ENCODE measurements around the gene RASA3. TPM values are rescaled to one million over a fixed set of nuclear protein-coding genes. Genes with fewer than 3 reads are reported as not detected.
A peak's percentile ranks its signal among the peaks of the same experiment; 100 is the strongest.
"Not testable (repeated sequence)": the region's sequence is repeated elsewhere in the genome, so short reads cannot be mapped to it uniquely, and the experiment has no call there.

RASA3 gene
- polyA plus RNA-seq, 3 donors = 9.0 to 32.6 (median 16.6) TPM

- H2AFZ ChIP-seq (ENCODE audit: insufficient read depth, low read depth, low read length, poor library complexity, severe bottlenecking) = no peak overlapping the region
- H3K9me3 ChIP-seq (replicated peaks in 1 of 2; ENCODE audit: control insufficient read depth in 1 of 2, insufficient read depth in 1 of 2, low read length in 2 of 2) = no peaks in the 10 kb centered on the region
- intact Hi-C loops (cut with micrococcal nuclease) = loop anchor here (5.0 to 10.0 kb wide), 2 partner anchors 109 to 163 kb away; no protein-coding TSS in a partner anchor
- no peaks in the 10 kb centered on the region for H3K27me3 ChIP-seq (ENCODE audit: control insufficient read depth in 2 of 2, insufficient read depth in 2 of 2, low read length in 2 of 2)
- no peak overlapping the region for H3K27ac ChIP-seq (ENCODE audit: low read depth in 1 of 2, low read length in 2 of 2)
- Mint-ChIP-seq H3K27me3 (ENCODE audit: low read depth in 3 of 3) (peaks cover 0 to 2% (median 2%) of the 10 kb centered on the region in 3 donors), H3K4me3 (no peak overlapping the region), H3K9me3 (peaks cover 0 to 3% (median 0%) of the 10 kb centered on the region in 7 donors), H3K4me1 (peaks cover 47% of the 10 kb centered on the region), H3K27ac (peak overlapping the region in 2 of 7 donors; percentile 19 to 26), H3K36me3 (peaks cover 35 to 52% of the 10 kb centered on the region in 2 donors)
- no peaks in the 10 kb centered on the region for H3K36me3 ChIP-seq (replicated peaks in 1 of 2; ENCODE audit: control insufficient read depth in 1 of 2, insufficient read depth in 2 of 2, low read length in 2 of 2)
- H4K20me1 ChIP-seq (ENCODE audit: insufficient read depth, low read length) = peaks cover 86% of the 10 kb centered on the region
- TF ChIP-seq, protein P1, sequence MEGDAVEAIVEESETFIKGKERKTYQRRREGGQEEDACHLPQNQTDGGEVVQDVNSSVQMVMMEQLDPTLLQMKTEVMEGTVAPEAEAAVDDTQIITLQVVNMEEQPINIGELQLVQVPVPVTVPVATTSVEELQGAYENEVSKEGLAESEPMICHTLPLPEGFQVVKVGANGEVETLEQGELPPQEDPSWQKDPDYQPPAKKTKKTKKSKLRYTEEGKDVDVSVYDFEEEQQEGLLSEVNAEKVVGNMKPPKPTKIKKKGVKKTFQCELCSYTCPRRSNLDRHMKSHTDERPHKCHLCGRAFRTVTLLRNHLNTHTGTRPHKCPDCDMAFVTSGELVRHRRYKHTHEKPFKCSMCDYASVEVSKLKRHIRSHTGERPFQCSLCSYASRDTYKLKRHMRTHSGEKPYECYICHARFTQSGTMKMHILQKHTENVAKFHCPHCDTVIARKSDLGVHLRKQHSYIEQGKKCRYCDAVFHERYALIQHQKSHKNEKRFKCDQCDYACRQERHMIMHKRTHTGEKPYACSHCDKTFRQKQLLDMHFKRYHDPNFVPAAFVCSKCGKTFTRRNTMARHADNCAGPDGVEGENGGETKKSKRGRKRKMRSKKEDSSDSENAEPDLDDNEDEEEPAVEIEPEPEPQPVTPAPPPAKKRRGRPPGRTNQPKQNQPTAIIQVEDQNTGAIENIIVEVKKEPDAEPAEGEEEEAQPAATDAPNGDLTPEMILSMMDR (IDR thresholded peaks at IDR 0.05) = no peak
- H3K9ac ChIP-seq (ENCODE audit: insufficient read depth, low read length, poor library complexity, severe bottlenecking) = no peak overlapping the region
- peaks cover 40 to 62% of the 10 kb centered on the region in 2 donors for H3K4me1 ChIP-seq (ENCODE audit: control insufficient read depth in 1 of 2, insufficient read depth in 2 of 2, low read length in 2 of 2)
- peaks cover 81% of the 10 kb centered on the region for H3K79me2 ChIP-seq (ENCODE audit: insufficient read depth, low read length)
- H3K4me3 ChIP-seq (replicated peaks in 1 of 3; ENCODE audit: low read depth in 2 of 3, low read length in 3 of 3) = no peak overlapping the region
- H3K4me2 ChIP-seq (replicated peaks; ENCODE audit: extremely low read depth, low read length, poor library complexity, severe bottlenecking) = no peak overlapping the region
- WGBS (ENCODE audit: insufficient coverage) = 88% methylated on average over 4 of the region's 6 CpGs
- DNase-seq = no peak
Observed at GRCh38 chr13:114118086-114118485, 14.3 kb downstream of the RASA3 start.

DNA sequence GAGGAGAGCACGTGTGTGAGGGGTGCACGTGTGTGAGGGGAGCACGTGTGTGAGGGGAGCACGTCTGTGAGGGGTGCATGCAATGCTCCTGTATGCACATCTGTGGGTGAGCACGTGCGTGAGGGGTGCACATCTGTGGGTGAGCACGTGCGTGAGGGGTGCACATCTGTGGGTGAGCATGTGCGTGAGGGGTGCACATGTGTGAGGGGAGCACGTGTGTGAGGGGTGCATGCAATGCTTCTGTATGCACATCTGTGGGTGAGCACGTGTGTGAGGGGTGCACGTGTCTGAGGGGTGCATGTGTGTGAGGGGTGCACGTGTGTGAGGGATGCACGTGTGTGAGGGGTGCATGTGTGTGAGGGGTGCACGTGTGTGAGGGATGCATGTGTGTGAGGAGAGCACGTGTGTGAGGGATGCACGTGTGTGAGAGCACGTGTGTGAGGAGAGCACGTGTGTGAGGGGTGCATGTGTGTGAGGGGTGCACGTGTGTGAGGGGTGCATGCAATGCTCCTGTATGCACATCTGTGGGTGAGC lies 15.0 kb downstream of the RASA3 start:
- not testable (repeated sequence) for DNase-seq; H3K9ac ChIP-seq (ENCODE audit: insufficient read depth, low read length, poor library complexity, severe bottlenecking); H3K4me3 ChIP-seq (replicated peaks in 1 of 3; ENCODE audit: low read depth in 2 of 3, low read length in 3 of 3); H2AFZ ChIP-seq (ENCODE audit: insufficient read depth, low read depth, low read length, poor library complexity, severe bottlenecking); H3K27me3 Mint-ChIP-seq (ENCODE audit: low read depth in 3 of 3); H3K9me3 Mint-ChIP-seq; H3K9me3 ChIP-seq (replicated peaks in 1 of 2; ENCODE audit: control insufficient read depth in 1 of 2, insufficient read depth in 1 of 2, low read length in 2 of 2); H3K27me3 ChIP-seq (ENCODE audit: control insufficient read depth in 2 of 2, insufficient read depth in 2 of 2, low read length in 2 of 2); H3K4me2 ChIP-seq (replicated peaks; ENCODE audit: extremely low read depth, low read length, poor library complexity, severe bottlenecking); H3K27ac ChIP-seq (ENCODE audit: low read depth in 1 of 2, low read length in 2 of 2); H3K4me3 Mint-ChIP-seq; H3K36me3 ChIP-seq (replicated peaks in 1 of 2; ENCODE audit: control insufficient read depth in 1 of 2, insufficient read depth in 2 of 2, low read length in 2 of 2)
- intact Hi-C loops (cut with micrococcal nuclease) = loop anchor here (5.0 to 10.0 kb wide), 2 partner anchors 110 to 163 kb away; no protein-coding TSS in a partner anchor
- peak overlapping the region in 2 of 7 donors; percentile 18 to 82 for H3K27ac Mint-ChIP-seq
- H3K4me1 ChIP-seq (ENCODE audit: control insufficient read depth in 1 of 2, insufficient read depth in 2 of 2, low read length in 2 of 2) = peaks cover 36 to 56% of the 10 kb centered on the region in 2 donors
- H3K36me3 Mint-ChIP-seq = peaks cover 36 to 58% of the 10 kb centered on the region in 2 donors
- H3K4me1 Mint-ChIP-seq = peaks cover 48% of the 10 kb centered on the region
- peaks cover 81% of the 10 kb centered on the region for H3K79me2 ChIP-seq (ENCODE audit: insufficient read depth, low read length)
- WGBS (ENCODE audit: insufficient coverage) = 96% methylated on average over 20 of the region's 20 CpGs
- peaks cover 86% of the 10 kb centered on the region for H4K20me1 ChIP-seq (ENCODE audit: insufficient read depth, low read length)
